Body of pancreas (tissue), 4 donors: ENCODE results near the gene DLGAP5.

Experiments
- CTCF ChIP-seq, 7 experiments: fragments of 450-650 bp in 4 of 7; fragments of 200-600 bp in 3 of 7; sonication (generic) in 3 of 7; IDR thresholded peaks; one replicate each; pipeline ENCODE4 v1.5.1; 2016 to 2019; ENCODE audit warnings: antibody characterized with exemption in 7 of 7
- POLR2A ChIP-seq, 3 donors: fragments of 450-650 bp; IDR thresholded peaks; one replicate each; pipeline ENCODE4 v1.6.1; 2016; ENCODE audit warnings: antibody characterized with exemption in 3 of 3, mild to moderate bottlenecking in 2 of 3

- no peak for TF ChIP-seq CTCF (IDR thresholded peaks at IDR 0.05)
- TF ChIP-seq POLR2A (IDR thresholded peaks at IDR 0.05) = no peak
Measured at GRCh38 chr14:55180006-55180405, 11.4 kb downstream of the DLGAP5 start.
